AG08396 (cell line): ENCODE data around the gene FOXK2.

Experiments
- DNase-seq: peaks from one replicate; pipeline ENCODE4 v3.0.0; 2012; ENCODE audit warnings: low spot score, mixed read lengths

Gene FOXK2

GRCh38 chr17:82590881-82591539 lies 71.5 kb downstream of the FOXK2 start:
- no peak for DNase-seq

- DNase-seq: no peak
Measured at GRCh38 chr17:82592289-82592766, 72.8 kb downstream of the FOXK2 start.

- peak; percentile 70 for DNase-seq
Measured at GRCh38 chr17:82592767-82593589, 73.4 kb downstream of the FOXK2 start.

- no peak for DNase-seq
Measured at GRCh38 chr17:82593590-82594087, 74.1 kb downstream of the FOXK2 start.

GRCh38 chr17:82594571-82594970 lies 75.0 kb downstream of the FOXK2 start:
- DNase-seq: no peak

- no peak for DNase-seq
Measured at GRCh38 chr17:82595893-82596292, 76.4 kb downstream of the FOXK2 start.

GRCh38 chr17:82596296-82596695 lies 76.8 kb downstream of the FOXK2 start:
- no peak for DNase-seq

GRCh38 chr17:82596837-82597672 lies 77.5 kb downstream of the FOXK2 start:
- DNase-seq: no peak

DNA sequence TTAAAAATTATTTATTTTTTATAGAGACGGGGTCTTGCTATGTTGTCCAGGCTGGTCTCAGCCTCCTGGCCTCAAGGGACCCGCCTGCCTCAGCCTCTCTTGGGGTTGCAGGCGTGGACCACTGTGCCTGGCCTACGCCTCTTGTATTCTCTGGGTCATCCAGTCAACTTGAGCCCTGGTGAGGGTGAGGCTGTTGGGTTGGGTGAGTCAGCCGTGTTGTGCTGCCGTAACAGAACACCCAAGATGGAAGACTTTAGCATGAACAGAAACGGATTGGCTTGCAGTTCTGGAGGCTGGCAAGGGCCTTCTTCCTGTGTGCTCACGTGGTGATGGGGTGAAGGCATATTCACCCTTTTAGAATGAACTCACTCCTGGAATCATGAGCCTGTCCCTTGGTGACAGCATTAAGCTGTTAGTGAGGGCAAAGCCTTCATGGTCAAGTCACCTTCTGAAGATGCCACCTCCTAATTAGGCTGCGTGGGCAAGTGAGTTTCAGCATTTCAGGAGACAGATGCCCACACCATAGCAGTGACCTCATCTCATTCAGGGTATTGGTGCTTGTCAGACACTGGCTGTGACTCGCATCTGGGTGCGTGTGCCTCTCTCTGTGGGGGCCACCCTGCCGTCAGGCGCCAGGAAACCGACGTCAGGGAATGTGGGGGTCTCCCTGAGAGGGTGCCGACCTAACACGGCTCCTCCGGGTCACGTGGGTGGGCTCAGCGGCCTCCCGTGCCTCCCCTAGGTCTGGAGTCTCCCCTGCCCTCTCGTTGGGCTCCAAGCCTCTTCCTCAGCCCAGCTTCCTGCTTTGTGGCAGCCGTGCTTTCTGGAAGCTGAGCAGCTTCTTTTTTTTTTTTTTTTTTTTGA lies 79.0 kb downstream of the FOXK2 start:
- peak; percentile 49 for DNase-seq

- DNase-seq: no peak
Measured at GRCh38 chr17:82599674-82600661, 80.4 kb downstream of the FOXK2 start.

- DNase-seq: no peak
Measured at GRCh38 chr17:82600731-82601446, 81.4 kb downstream of the FOXK2 start.

DNA sequence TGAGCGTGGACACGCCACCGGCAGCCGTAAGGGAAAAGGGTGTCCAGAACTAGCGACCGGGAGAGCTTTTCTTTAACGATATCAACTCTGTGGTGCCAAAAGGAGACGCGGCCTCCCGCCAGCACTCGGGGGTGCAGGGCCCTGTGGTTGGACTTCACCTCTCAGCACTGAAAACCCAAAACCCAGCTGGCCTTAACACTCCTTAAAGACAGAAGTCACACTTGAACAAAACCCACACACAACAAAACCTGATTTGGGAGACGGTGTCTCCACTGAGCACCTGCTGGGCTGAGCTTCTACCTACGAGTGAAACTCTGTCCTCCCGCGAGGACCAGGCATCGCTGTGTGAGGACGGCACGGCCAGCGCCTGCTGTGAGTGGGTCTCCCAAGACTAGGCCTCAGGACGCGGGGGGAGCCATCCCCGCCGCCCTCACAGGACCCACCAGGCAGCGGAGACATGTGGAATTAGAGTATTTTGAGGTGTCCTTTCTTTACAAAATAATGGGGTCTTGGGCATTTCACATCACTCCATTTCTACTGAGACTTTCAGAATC lies 82.0 kb downstream of the FOXK2 start:
- DNase-seq: no peak

- no peak for DNase-seq
Measured at GRCh38 chr17:82602487-82602886, 83.0 kb downstream of the FOXK2 start.

DNA sequence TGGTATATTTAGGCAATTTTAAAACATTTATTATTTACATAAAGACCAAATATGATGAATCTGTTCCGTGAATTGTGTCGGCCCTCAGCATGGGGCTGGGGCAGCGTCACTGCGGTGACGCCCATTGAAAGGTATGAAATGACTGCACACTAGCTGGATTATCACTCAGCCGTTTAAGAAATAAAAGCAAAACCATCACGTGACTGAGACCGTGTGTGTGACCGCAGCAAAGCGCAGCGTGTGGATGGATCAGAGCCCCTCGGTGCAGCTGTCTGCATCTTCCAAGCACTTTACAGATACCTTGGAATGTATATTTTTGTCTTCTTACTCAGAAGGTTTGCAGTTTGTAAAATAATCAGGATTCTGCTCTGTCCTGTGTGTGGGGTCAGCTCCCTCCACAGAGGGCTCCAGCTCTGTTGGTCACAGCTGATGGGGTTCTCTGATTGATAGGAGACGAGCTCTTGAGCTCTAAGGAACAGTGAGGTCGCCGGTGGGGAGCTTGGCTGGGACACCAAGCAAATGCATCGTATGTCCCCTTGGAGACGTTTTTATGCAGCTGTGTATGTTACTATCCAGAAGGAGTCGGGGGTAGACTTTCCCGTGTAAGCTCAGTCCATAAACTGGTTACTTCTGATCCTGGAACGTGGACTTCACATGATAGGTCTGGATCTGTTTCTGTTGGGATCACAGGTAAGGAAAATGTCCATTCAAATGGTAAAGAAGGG lies 83.6 kb downstream of the FOXK2 start:
- DNase-seq: no peak

GRCh38 chr17:82603981-82604448 lies 84.5 kb downstream of the FOXK2 start:
- no peak for DNase-seq

DNA sequence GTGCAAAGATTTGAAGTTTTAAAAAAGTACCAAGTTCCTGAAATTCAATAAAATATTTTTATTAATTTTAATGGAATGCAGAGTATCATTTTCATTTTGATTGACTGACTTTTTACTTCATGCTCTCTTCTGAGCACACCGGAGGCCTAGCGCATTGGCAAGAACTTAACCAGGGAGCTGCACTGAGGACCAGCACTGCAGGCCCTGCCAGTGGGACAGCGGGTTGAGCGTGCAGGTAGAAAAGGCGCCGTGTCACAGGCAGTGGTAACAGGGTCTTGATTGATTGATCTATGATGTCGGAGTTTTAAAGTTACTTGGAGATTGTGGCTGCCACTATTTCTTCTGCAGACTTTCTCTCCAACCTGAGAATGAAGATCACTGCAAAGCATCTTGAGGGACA lies 85.0 kb downstream of the FOXK2 start:
- no peak for DNase-seq

GRCh38 chr17:82605939-82606600 lies 86.5 kb downstream of the FOXK2 start:
- no peak for DNase-seq

GRCh38 chr17:82608816-82609215 lies 89.3 kb downstream of the FOXK2 start:
- no peak for DNase-seq
